Measurements from ENCODE around the gene LY6G6F.
A peak's percentile ranks its signal among the peaks of the same experiment; 100 is the strongest.

LY6G6F gene

GRCh38 chr6:31706599-31706998 lies at the start of gene LY6G6F:
Gene LY6G6F, plus strand, starts transcription at chr6:31706866. Its CDS starts 41 bp downstream, at chr6:31706907.
- DNase-seq, result no peak

GRCh38 chr6:31657406-31658157 lies 49.1 kb upstream of the LY6G6F start:
- no peak for DNase-seq

GRCh38 chr6:31658158-31658688 lies 48.4 kb upstream of the LY6G6F start:
- no peak for DNase-seq

GRCh38 chr6:31658983-31659648 lies 47.5 kb upstream of the LY6G6F start:
- no peak for DNase-seq

- no peak for DNase-seq
These were observed 46.9 kb upstream of the LY6G6F start for GRCh38 chr6:31659649-31660380.

DNA sequence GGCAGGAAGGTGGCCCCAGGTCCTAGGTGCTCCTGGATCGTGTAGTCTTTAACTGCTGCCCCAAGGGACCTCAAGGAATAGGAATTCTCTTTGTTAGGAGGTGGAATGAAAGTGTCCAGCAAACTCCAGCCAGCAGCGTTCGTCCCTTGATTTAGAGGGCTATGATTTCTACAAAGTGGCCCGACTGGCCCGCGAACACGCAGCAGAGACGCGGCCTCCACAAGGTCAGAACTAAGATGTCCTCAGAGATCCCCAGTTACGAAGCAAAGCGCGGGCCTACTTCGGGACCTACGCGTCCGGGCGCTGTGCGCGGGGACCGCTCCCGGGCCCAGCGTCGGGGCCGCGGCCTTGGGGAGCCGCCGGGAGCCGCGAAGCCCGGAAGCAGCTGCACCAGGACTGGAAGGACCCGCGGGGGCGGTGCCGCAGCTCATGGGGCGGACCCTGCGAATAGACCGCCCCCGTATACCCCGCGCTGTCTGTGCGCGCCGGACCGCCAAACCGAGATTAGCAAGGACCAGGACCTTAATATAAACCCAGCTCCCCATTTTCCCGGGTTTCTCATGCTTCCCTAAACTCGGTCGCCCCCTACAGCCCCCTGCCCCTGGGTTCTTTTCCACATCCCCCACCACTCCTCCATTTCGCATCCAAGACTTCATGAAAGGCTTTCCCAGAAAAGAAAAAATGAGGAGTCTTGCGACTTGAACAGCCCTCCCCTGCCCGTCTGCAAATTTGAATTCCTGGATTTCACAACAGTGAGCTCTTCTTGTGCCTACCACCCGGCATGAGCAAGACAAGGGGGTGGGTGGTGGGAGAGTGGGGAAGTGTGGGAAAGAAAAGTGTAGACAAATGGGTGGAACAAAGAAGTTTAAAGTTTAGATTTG lies 46.0 kb upstream of the LY6G6F start, which contains the start of gene C6orf47:
TSS of gene C6orf47 (minus strand) at position 398 of the 881 bp plus-strand sequence. CDS start 831 bp downstream, outside the sequence.
- peak; percentile 9 for DNase-seq

DNA sequence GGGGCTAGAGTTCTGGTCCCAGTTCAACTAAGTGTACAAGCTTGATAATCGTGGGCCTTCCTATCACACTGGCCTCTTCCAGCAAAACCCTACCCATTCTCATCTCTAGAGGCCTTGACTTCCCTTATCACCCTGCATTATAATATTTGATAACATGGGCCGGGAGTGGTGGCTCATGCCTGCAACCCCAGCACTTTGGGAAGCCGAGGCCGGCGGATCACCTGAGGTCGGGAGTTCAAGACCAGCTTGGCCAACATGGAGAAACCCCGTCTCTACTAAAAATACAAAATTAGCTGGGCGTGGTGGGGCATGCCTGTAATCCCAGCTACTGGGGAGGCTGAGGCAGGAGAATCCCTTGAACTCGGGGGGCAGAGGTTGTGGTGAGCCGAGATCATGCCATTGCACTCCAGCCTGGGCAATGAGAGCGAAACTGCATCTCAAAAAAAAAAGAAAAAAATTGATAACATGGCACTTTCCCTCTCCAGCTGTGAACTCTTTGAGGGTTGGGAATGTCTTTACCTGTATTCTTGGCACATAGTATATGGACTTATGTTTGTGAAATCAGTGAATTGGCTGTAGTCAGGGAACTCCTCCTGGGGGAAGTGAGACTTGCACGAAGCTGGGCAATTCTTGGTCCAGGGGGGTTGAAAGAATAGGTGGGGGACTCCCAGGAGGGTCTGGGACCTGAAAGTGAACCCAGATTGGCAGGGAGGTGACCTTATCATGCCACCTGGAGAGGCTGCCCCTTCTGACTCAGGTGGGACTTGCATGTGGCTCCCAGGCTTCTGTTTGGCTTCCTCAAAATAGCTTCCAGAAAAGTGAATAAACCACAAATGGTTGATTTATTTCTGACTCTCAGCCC lies 45.2 kb upstream of the LY6G6F start:
- DNase-seq, result no peak

DNA sequence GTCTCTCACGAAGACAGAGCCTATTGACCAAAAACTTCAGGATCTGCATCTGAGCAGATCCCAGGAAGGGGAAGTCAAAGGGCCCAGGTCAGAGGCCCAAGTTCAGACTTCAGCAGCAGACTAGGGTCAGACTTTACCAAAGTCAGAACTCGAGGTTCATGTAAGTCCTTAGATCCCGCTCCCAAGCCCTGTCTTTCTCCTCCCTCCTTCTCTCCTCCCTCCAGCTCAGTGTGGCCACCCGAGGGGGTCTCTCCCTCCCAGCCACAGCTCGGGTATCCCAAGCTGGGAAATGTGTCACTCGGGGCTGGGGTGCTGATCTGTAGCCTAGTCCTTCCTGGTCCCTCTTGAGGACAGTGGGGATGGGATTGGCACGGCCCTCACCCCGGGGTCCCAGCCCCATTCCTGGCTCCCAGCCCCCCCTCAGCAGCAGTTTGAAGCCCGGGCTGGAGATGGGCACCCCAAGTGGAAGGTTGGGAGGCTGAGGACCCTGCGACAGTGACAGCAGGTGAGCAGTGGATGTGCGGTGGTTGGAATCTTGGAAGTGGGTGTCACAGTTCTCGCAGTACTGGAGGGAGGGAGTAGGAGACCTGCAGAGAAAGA lies 44.4 kb upstream of the LY6G6F start:
- DNase-seq, result no peak

GRCh38 chr6:31663126-31663960 lies 43.3 kb upstream of the LY6G6F start:
- DNase-seq, result no peak

- DNase-seq, result no peak
These were observed 42.5 kb upstream of the LY6G6F start for GRCh38 chr6:31663961-31664789.

- peak; percentile 74 for DNase-seq
These were observed 41.7 kb upstream of the LY6G6F start, which contains the start of gene GPANK1 for GRCh38 chr6:31664790-31665500. Gene GPANK1, minus strand, starts transcription at chr6:31664997. Its CDS starts 519 bp downstream, at chr6:31664478.

GRCh38 chr6:31665501-31666336 lies 40.9 kb upstream of the LY6G6F start, which contains the start of gene CSNK2B:
Gene CSNK2B, plus strand, starts transcription at chr6:31666080. Its CDS starts 752 bp downstream, at chr6:31666832.
- peak; percentile 92 for DNase-seq

DNA sequence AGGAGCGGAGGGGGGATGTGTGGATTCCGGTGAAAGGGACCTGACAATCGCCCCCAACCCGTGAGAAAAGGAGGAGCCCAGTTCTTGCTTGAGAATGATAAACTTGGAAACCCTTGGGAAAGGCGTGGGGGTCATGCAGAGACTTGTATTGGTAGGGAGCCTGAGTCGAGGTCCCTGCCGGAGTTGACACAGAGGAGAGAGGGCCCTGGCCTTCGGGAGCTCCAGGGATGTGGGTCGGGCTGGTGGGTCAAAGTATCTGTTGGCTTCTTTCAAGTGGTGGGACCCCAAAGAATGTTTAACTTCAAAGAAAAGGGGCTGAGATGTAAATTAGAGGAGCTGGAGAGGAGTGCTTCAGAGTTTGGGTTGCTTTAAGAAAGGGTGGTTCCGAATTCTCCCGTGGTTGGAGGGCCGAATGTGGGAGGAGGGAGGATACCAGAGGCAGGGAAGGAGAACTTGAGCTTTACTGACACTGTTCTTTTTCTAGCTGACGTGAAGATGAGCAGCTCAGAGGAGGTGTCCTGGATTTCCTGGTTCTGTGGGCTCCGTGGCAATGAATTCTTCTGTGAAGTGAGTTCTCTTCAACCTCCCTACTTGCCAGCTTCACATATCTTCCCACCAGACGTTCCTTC lies 40.2 kb upstream of the LY6G6F start:
- no peak for DNase-seq

DNA sequence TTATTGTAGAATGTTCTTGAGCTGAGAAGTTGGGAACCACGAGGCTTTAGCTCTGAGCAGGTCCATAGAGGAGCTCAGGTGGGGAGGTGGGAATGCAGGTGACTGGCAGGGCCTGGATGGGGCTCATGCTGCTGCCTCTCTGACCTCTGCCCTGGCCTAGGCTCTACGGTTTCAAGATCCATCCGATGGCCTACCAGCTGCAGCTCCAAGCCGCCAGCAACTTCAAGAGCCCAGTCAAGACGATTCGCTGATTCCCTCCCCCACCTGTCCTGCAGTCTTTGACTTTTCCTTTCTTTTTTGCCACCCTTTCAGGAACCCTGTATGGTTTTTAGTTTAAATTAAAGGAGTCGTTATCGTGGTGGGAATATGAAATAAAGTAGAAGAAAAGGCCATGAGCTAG lies 37.0 kb upstream of the LY6G6F start, which contains the start of gene LY6G5B:
TSS of gene LY6G5B (plus strand) at position 301 of the 400 bp plus-strand sequence. CDS start 975 bp downstream, outside the sequence.
- DNase-seq, result no peak

- DNase-seq, result no peak
These were observed 30.3 kb upstream of the LY6G6F start for GRCh38 chr6:31676322-31676903.

GRCh38 chr6:31676904-31677303 lies 29.8 kb upstream of the LY6G6F start:
- no peak for DNase-seq
